Central memory CD4-positive, alpha-beta T cell (primary cell): ENCODE results near the gene SNAP29.
A peak's percentile ranks its signal among the peaks of the same experiment; 100 is the strongest.
"Not testable (repeated sequence)": the region's sequence is repeated elsewhere in the genome, so short reads cannot be mapped to it uniquely, and the experiment has no call there.

Experiments used
- DNase-seq: peaks from one replicate; pipeline ENCODE4 v3.0.0; 2022
- total RNA-seq, 3 experiments: gene quantifications; one replicate each; lab custom pipeline; 2026; lab: John Stamatoyannopoulos, UW

Gene SNAP29
- 22.4 to 49.1 (median 36.2) reads per million in 3 experiments for total RNA-seq

- DNase-seq, result peak; percentile 98
Measured at GRCh38 chr22:20858615-20859416, at the start of gene SNAP29, which contains the start of gene PI4KA. TSS of gene SNAP29 (plus strand) at chr22:20859007. CDS start at chr22:20859111, 104 bp downstream. TSS of gene PI4KA (minus strand) at chr22:20858811. CDS start at chr22:20858725, 86 bp downstream.

- no peak for DNase-seq
Measured at GRCh38 chr22:20809538-20810185, 49.1 kb upstream of the SNAP29 start.

GRCh38 chr22:20810645-20811044, 48.2 kb upstream of the SNAP29 start:
- no peak for DNase-seq

GRCh38 chr22:20811171-20811570, 47.6 kb upstream of the SNAP29 start:
- DNase-seq, result no peak

- DNase-seq, result no peak
Measured at GRCh38 chr22:20811971-20812660, 46.7 kb upstream of the SNAP29 start.

- DNase-seq, result no peak
Measured at GRCh38 chr22:20813056-20813455, 45.8 kb upstream of the SNAP29 start.

GRCh38 chr22:20814221-20814808, 44.5 kb upstream of the SNAP29 start:
- DNase-seq, result no peak

- no peak for DNase-seq
Measured at GRCh38 chr22:20815477-20816050, 43.2 kb upstream of the SNAP29 start.

- DNase-seq, result no peak
Measured at GRCh38 chr22:20816559-20816958, 42.2 kb upstream of the SNAP29 start.

GRCh38 chr22:20818471-20818870, 40.3 kb upstream of the SNAP29 start:
- DNase-seq, result no peak

- DNase-seq, result no peak
Measured at GRCh38 chr22:20819471-20819870, 39.3 kb upstream of the SNAP29 start.

GRCh38 chr22:20821717-20822239, 37.0 kb upstream of the SNAP29 start:
- DNase-seq, result not testable (repeated sequence)

GRCh38 chr22:20822240-20822639, 36.6 kb upstream of the SNAP29 start:
- DNase-seq, result no peak

- DNase-seq, result no peak
Measured at GRCh38 chr22:20823264-20823663, 35.5 kb upstream of the SNAP29 start.

- not testable (repeated sequence) for DNase-seq
Measured at GRCh38 chr22:20825216-20825615, 33.6 kb upstream of the SNAP29 start.

- DNase-seq, result no peak
Measured at GRCh38 chr22:20825624-20826023, 33.2 kb upstream of the SNAP29 start.

GRCh38 chr22:20826373-20827152, 32.2 kb upstream of the SNAP29 start:
- not testable (repeated sequence) for DNase-seq

- DNase-seq, result no peak
Measured at GRCh38 chr22:20829491-20830134, 29.2 kb upstream of the SNAP29 start.

- DNase-seq, result no peak
Measured at GRCh38 chr22:20833225-20833665, 25.6 kb upstream of the SNAP29 start.

- DNase-seq, result no peak
Measured at GRCh38 chr22:20834206-20834605, 24.6 kb upstream of the SNAP29 start.

GRCh38 chr22:20834725-20835124, 24.1 kb upstream of the SNAP29 start:
- no peak for DNase-seq
